Retina (tissue), 1 donor: ENCODE measurements around the gene HELZ2.
"Not testable (repeated sequence)": the region's sequence is repeated elsewhere in the genome, so short reads cannot be mapped to it uniquely, and the experiment has no call there.

Experiments used
- DNase-seq: peaks from one replicate; pipeline ENCODE4 v3.0.0-alpha.2; 2016

HELZ2 gene

DNA sequence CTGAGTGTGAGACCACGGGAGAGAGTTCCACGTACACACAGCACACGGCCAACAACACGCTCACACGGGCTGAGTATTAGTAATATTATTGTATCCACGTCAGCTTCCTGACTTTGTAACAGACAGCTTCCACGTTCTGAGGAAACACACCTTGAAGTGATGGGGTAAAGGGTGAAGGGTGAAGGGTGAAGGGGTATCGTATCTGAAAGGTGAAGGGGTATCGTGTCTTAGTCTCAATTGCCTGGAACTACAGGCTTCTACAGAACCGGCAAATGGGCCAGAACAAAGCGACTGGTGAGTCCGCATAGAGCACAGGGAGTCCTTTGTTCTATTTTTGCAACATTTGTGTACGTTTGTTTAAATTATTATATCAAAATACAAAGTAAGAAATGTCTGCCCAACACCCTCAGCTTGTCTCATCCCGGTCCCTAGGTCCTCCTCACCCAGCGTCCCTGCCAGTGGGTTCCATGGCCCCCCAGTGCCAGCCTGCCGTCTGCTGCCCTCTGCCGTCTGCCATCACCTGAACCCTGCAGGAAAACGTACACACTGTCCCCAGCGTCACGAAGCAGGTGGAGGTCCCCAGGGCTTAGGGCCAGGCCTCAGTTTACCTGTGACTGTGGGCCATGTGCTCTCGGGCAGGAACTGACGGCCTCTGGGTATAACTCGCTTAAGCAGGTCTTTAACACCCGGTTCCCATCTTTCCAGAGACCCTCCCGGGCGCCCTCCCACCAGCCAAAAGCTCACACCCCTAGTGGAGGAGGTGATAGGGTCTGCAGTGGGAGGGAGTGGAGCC is 4.4 kb upstream of the HELZ2 start:
- DNase-seq = no peak

DNA sequence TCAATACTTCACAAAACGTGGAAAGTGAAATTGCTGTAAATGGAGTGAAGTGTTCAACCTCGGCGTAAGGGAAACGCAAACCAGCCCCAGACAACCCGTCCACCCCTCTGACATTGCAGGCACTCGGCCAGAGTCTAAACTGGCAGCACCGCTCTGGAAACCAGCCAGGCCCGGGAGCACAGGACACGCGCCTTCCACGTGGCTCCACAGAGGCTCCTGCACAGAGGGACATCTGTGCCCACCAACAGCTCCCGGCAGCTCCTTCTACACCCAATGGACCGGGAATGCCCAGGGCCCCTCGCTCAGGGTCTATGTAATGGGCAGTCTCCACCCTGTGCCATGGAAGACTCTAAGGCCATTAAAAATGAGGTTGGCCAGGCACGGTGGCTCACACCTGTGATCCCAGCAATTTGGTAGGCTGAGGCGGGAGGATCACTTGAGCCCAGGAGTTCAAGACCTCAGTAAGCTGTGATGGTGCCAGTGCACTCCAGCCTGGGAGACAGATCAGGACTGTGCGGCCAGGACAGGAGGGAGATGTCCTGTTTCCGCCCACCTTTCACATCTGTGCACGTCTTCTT is 3.4 kb upstream of the HELZ2 start:
- DNase-seq = no peak

DNA sequence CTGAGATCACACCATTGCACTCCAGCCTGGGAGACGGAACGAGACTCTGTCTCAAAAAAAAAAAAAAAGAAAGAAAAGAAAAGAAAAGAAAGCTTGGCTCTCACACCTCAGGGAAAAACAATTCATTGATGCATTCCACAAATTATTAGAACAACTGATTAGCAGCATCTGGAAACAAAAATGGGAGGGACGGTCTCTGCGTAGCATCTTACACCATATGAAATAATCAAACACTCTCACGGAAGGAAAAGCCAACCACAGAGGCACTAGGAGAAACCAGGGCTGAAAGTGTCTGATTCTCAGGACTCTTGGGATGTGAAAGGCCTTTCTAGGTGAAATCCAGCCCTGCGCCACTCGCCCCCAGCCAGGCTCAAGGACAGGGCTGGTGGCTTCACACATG is 2.3 kb upstream of the HELZ2 start:
- no peak for DNase-seq

DNA sequence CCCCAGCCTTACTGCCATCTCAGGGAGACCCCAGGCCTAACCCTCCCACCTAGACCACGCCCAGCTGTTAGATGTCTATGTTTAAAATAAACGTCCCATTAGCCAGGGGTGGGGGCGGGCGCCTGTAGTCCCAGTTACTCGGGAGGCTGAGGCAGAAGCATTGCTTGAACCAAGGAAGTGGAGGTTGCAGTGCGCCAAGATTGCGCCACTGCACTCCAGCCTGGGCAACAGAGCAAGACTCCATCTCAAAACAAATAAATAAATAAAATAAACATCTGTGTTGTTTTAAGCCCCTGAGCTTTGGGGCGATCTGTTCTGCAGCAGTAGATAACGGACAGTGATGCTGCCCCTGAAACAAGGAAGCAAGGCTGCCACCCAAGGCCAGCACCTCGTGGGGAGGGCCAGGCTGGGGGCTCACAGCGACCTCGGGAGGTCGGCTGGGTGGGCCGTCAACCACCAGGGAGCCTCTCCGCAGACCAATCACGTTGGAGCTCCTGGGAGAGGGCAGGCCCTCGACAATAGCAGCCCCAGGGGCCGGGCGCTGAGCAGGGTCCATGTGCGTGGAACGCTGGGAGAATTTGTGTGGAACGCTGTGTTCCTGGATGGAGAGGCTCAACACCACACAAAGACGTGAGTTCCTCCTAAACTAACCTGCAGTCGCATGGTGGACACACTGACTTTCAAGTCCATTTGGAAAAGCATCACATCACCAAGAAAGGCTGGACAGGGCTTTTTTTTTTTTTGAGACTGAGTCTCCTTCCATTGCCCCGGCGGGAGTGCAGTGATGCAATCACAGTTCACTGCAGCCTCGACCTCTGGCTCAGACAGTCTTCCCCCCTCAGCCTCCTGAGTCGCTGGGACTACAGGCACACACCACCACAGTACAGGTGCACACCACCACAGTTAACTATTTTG is 1.0 kb upstream of the HELZ2 start:
- DNase-seq = no peak

DNA sequence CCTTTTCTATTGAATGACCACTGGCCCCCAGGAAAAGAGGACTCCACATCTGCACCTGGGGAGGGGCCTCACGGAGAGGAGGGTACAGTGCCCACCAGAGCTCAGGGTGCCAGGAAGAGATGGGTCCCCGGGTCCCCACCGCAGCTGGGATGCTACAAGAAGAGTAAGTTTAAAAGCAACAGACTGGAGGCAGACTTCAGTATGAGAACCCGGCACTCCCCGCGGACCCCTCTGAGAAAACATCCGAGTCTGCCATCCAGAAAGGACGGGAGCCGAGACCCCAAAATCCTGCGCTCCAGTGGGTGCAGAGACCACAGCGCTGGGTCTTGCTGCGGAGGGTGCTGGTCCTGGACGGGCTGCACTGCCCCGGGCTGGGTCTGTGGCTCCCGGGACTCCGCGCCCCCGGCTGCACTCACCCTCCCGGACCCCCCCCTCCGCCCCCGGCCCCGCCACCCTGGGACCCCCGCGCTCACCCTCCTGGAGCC is 350 bp downstream of the HELZ2 start:
- peak; percentile 42 for DNase-seq

DNA sequence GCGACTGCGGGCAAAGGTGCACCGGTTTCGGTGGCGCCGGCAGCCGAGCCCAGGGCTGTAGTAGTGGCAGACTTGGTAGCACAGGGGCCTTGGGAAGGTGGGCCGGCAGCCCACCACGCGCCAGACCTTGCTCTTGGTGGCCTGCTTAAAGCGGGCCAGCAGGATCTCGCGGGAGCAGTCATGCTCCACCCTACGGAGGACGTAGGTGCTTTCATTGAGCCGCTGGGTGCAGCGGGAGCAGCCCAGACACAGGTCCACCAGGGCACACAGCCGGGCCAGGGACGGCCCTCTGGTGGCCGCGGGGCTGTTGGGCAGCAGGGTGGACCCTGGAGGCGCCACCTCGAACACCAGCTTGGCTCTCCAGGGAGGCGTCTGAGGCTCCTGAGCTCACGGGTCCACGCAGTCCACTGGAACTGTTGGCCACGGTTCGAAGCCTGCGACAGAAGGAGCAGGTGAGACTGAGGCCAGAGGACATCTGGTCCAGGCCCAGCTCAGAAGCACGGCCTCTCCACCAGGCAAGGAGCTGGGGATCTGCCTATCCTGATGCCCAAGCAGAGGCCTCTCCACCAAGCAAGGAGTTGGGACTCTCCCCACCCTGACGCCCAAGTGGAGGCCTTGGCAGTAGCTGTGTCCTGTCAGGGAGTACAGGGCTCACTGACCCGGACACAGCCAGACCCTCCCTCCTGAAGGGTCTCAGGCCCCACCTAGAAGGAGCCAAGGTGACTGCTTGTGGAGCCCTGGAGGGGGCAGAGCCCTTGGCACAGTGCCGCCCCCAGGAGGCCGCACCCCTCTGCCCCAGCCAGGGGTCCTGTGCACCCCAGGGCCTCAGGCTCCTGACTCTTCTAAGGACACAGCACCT is 1.0 kb downstream of the HELZ2 start:
- DNase-seq = no peak

DNA sequence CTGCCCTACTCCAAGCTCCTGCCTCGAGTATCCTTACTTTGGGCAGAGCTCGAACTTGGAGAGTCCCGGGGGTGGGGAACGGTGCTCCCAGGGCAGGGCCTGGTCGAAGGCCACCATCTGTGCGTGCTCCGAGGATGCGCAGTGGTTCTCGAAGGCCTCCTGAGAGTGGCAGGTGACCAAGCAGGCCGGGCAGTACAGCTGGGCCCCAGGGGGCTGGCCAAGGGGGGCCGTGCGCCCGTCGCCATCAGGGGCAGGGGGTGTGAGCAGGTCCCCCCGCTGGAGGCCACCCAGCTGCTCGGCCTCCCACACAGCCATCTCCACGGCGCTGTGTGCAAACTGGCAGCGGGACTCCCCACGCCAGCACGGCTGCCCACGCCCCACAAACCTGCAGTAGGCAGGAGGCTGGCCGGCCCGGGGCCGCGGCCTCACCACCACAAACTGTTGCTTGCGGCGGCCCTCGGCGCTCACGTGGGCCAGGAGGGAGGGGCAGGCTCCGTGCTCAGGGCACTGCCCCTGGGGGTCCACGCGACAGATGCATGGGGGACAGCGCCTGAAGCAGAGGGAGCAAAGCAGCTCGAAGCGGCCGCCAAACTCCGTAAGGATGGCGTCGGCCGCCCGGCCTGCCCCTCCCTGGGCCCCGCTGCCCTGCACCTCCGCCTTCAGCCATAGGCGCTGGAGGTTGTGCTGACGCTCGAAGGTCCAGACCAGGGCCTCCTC is 1.8 kb downstream of the HELZ2 start:
- no peak for DNase-seq

DNA sequence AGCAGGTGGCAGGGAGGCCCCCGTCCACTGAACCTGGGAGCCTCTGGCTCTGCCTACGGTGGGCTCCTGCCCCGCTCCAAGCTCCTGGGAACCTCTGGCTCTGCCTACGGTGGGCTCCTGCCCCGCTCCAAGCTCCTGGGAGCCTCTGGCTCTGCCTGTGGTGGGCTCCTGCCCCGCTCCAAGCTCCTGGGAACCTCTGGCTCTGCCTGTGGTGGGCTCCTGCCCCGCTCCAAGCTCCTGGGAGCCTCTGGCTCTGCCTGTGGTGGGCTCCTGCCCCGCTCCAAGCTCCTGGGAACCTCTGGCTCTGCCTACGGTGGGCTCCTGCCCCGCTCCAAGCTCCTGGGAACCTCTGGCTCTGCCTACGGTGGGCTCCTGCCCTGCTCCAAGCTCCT is 3.0 kb downstream of the HELZ2 start:
- not testable (repeated sequence) for DNase-seq

DNA sequence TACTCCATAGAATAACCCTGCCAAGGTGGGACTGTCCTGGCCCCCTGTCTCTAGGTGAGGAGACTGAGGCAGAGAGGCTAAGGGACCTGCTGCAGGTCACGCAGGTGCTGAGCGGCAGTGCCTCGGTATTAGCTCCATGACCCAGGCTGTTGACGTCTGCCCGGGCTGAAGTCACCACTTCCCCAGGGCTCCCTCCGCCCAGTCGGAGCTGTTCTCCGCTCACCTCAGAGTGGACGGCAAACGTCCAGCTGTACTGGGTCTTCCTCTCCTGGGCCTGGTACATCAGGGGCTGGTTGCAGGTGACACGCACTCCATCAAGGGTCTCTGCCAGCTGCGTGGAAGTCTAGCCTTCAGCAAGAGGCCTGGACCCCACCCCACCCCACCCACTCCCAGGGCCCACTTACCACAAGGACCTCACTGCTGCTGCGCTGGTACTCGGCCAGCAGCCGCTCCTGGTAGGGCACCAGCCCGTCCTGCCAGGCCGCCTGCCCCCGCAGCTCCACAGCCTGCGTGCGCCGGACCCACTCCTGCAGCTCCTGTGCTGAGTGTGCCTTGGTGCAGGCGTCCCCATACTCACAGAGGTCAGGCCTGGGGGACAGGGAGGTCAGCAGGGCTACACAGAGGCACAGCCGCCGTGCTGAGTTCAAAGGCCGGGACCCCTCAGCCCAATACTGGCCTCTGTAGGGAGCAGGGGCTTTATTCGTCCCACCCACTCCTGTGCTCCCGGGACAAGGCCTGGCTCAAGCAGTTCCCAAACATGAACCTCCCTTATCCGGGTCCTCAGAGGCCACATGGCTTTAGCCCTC is 3.6 kb downstream of the HELZ2 start:
- no peak for DNase-seq

DNA sequence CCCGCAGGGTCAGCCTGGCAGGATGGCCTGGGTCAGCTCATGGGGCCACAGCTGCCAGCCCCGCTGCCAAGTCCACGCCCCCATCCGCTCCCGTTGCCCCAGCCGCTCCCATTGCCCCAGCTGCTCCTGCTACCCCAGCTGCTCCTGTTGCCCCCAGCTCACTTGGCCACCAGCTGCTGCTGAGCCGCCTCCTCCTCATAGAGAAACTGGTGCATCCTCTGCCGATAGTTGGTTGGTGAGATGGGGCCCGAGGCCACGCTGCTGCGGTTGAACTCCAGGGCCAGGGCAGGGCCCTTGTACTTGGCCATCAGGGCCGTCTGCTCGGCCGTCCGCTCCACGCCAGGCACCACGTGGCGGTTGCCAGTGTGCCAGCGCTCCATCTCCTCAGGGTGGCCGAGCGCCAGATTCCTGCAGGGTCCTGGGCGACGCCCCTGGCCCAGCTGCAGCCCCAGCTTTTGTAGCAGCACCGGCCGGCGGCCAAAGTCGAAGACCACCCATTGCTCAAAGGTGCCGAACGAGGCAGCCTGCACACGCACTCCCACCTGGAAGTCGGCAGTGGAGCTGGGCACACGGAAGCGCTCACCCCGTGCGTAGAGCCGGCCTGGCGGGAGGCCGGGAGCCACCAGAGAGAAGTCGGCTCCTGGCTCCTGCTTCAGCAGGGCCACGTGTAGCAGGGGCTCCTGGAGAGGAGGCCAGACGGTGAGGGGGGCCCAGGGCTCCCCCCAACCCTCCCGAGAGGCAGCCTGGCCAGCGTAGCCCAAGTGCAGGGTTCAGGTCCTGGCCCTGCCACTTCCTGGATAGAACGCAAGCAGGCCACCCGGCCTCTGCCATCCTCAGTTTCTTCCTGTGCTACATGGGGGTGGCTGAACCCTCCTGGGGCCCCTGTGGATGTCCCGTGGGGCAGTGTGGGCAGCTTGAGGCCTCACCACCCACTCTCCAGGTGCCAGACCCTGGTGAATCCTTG is 4.8 kb downstream of the HELZ2 start:
- no peak for DNase-seq

DNA sequence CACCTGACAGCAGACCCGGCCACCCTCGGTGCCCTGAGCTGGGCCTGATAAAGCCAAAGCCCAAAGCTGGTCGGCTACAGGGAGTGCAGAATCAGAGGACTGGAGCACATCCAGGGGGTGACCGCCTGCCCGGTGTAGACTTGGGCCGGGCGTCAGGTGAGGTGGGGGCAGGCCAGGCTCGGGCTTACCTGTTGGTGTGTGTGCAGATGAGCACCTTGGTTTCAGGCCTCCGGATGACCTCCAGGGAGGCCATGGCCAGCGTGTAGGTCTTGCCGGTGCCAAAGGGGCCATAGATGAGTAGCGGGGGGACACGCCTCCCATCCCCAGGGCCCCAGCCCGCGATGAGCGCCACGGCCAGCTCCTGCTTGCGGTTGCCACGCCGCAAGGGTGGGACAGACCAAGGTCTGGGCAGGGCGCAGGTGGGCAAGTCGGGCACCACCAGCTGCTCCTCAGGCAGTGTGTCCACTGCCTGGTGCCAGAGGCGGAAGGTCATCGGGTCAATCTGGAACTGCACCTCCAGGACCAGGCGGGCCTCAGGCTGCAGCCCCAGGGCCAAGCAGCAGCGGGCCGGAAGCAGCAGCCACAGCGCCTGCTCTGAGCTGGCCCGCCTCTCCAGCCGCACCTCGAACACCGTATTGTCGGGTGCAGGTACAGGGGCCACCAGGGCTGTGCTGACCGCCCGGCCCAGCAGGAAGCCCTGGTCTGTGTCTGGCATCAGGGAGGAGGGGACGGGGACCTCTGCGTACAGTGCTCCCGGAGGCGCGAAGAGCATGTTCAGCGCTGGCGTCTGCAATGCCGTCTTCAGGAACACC is 5.7 kb downstream of the HELZ2 start:
- DNase-seq = no peak

DNA sequence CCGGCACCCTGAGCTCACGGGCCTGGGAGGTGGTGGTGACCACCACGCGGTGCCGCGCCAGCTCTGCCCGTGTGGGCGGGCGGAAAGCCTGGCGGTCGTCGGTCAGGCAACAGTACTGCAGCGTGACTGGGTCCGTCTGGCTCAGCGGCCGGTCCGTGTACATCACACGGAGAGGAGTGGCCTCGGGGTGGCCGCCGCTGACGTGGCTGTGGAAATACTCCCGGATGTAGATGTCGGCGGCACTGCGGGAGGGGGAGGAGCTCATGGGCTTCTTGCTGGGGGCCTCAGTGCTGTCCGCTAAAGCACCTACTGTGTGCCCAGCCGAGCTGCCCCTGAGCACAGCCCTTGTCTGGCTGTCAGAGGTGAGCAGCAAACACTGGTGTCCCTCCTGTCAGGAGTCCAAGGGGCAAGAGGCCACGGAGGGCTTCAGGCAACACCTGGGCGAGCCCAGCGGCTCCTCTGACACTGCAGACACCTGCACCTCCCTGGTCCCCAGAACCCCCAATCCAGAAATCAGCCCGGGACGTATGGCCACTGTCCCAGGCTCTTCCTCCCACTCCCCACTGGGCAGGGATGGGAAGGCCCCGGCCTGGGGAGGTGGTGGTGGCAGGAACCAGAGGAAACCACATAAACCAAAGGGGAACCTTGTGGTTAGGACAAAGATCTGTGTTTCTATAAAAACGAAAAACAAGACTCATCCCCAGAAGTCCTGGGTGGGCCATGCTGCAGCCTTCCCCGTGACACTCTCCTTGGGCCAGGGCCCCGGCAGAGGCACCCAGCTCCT is 6.5 kb downstream of the HELZ2 start:
- no peak for DNase-seq

DNA sequence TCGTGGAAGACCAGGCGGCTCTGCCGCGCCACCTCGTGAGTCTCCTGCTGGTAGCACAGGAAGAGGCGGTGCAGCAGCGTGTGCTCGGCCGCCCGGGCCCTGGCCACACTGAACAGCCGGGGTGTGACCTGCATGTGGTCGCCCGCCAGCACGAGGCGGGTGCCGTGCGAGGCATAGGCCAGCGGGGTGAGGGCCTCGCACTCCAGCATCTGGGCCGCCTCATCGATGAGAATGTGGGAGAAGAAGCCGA is 7.0 kb downstream of the HELZ2 start:
- DNase-seq = no peak

DNA sequence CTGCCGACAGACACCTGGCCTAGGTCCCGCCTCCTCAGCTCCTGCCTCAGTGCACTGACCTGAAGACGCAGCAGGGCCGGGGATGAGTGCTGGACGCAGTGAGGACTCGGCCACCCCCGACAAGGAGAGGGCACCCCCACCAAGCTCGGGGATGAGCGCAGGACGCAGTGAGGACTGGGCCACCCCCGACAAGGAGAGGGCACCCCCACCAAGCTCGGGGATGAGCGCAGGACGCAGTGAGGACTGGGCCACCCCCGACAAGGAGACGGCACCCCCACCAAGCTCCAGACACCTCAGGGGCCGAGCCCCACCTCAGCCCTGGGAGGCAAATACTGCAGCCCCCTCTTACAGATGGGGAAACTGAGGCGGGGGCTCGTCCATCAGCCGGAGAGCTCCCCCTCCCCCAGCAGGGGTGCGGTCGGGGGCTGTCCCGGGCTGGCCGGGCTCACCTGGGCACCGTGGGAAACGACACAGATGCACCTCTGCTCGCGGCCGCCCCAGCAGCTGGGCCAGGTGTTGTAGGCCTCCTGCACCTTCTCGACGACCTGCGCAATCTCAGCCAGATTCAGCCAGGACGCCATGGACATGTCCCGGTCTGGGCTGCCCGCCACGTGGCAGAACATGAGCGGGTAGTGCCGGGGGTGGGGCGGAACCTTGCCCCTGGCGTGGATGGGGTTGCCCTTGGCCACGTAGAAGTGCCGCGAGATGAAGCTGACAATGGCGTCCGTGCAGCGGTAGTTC is 7.5 kb downstream of the HELZ2 start:
- DNase-seq = no peak

DNA sequence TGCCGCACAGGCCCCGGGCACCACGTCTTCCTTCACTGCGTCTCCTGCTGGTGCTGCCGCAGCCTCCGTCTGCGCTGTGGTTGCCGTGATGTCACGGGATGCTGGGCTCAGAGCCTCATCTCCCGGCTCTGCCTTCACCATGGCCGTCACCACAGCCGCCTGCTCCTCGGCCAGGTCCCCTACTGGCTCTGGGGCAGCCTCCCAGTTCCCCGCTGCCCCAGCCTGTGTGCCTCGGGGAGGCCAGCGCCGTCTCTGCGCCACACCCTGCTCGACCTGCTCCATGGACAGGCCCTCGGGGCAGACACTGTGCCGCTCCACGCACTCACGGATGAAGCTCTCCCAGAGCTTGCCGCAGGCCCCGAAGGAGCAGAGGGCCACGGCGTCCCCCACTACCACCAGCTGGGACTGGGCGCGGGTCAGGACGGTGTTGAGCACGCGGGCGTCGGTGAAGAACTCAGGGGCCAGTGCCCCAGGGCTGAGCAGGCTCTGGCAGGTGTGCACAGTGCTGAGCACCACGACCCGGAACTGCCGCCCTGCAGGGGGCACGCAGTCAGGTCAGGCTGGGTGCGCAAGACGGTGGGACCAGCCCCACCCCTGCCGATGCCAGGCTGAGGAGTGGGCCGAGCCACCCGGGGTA is 8.2 kb downstream of the HELZ2 start:
- DNase-seq = no peak

DNA sequence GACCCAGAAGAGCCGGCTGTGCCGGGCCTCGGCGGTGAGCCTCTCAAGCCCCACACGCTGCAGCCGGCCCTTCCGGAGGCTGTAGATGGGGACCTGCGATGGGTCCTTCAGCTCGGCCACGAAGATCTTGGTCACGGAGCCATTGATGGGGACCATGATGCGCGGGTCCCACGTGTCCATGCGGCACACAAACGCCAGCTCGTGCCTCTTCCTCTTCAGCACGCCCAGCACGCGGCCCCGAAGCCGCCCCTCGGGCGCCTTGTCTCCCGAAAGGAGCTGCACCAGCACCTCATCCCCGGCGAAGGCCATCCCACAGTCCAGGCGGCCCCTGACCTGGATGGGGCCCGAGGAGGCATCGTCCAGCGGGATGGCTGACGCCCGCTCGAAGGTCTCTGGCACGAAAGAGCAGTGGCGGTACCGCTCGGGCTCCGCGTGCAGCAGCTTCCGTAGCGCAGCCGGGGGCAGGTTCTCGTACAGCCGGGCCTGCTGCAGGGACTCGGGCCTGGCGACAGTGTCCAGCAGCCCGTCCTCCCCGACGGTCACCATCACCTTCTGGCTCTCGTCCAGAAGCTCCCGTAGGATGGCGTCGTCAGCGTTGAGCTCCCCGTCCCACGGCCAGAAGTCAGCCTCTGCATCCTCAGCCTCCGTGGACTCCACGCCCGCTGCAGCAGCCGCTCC is 8.9 kb downstream of the HELZ2 start:
- no peak for DNase-seq
